HCT116 (cell line): ENCODE results near the gene ZNF785. TPM values are rescaled to one million over a fixed set of nuclear protein-coding genes. Genes with fewer than 3 reads are reported as not detected.
"Not testable (repeated sequence)": the region's sequence is repeated elsewhere in the genome, so short reads cannot be mapped to it uniquely, and the experiment has no call there.

Experiments used
- ATAC-seq: fragments of 200-7000 bp; cut with Tn5 transposase; 2 replicates; pipeline ENCODE4 v1.9.1; 2020; ENCODE audit warnings: mild to moderate bottlenecking, moderate library complexity
- BruUV-seq: library from RNA; stranded (reverse); fragments of 400-500 nt; replicated peaks from 2 replicates; lab custom pipeline; 2021; lab: Mats Ljungman, UMichigan
- CTCF ChIA-PET: fragments of 300-600 bp; sonication (Branson Sonifier 250); formaldehyde crosslinking; loops from one replicate; lab custom pipeline; 2021; ENCODE audit warnings: antibody characterized with exemption; lab: Charles Lee
- POLR2A ChIA-PET: fragments of 300-600, 350-600 bp; sonication (Branson Sonifier 250); formaldehyde crosslinking; loops from one replicate; lab custom pipeline; 2021; ENCODE audit warnings: antibody characterized with exemption; lab: Charles Lee
- RAD21 ChIA-PET, 2 experiments: fragments of 300-600 bp; sonication (Branson Sonifier 250); formaldehyde crosslinking; loops; one replicate each; lab custom pipeline; 2023; ENCODE audit warnings: low total read pairs in 2 of 2; ENCODE audit not compliant: uncharacterized antibody in 2 of 2, unreplicated experiment in 2 of 2, low non-redundant PET in 1 of 2; lab: Charles Lee
- DNase-seq: peaks from one replicate; pipeline ENCODE4 v3.0.0-alpha.2; 2010; ENCODE audit warnings: low read depth, low spot score
- H2AFZ ChIP-seq: fragments of 200-600 bp; shearing (Covaris generic), sonication (generic); 2 replicates; pipeline ENCODE4 v1.6.1; 2017; ENCODE audit warnings: low read depth, mixed run types, mixed read lengths, antibody characterized with exemption, low read length; ENCODE audit not compliant: poor library complexity, severe bottlenecking
- H3K27ac ChIP-seq: 2 replicates; pipeline ENCODE4 v1.5.1; 2012; ENCODE audit warnings: low read depth, low read length
- H3K27me3 ChIP-seq: fragments of 200-600 bp; sonication (generic); 2 replicates; pipeline ENCODE4 v1.6.1; 2016; ENCODE audit warnings: mixed run types, low read length, mixed read lengths; ENCODE audit not compliant: insufficient read depth
- H3K36me3 ChIP-seq, 2 experiments: fragments of 200-500 bp in 1 of 2; fragments of 200-600 bp in 1 of 2; sonication (Bioruptor generic) in 1 of 2; sonication (generic) in 1 of 2; 2 replicates each; pipeline versions ENCODE4 v1.5.1 to v1.6.1; 2014 to 2016; ENCODE audit warnings: low read length in 2 of 2, inconsistent platforms in 1 of 2, mixed read lengths in 1 of 2, mixed run types in 1 of 2; ENCODE audit not compliant: insufficient read depth in 2 of 2, control insufficient read depth in 1 of 2
- H3K4me1 ChIP-seq, 2 experiments: fragments of 200-600 bp in 1 of 2; sonication (generic) in 1 of 2; 2 replicates each; pipeline versions ENCODE4 v1.5.1 to v1.6.1; 2012 to 2017; ENCODE audit warnings: low read length in 2 of 2, inconsistent platforms in 1 of 2, mild to moderate bottlenecking in 1 of 2, mixed read lengths in 1 of 2, mixed run types in 1 of 2, moderate library complexity in 1 of 2; ENCODE audit not compliant: insufficient read depth in 2 of 2, control insufficient read depth in 1 of 2
- H3K4me2 ChIP-seq: fragments of 200-600 bp; sonication (generic); 2 replicates; pipeline ENCODE4 v1.6.1; 2017; ENCODE audit warnings: mixed run types, low read length, mixed read lengths
- H3K4me3 ChIP-seq, 2 experiments: fragments of 200-600 bp in 1 of 2; sonication (generic) in 1 of 2; replicated peaks in 1 of 2; 2 replicates each; pipeline ENCODE4 v1.5.1; 2011 to 2016; ENCODE audit warnings: low read length in 2 of 2, control low read depth in 1 of 2, low read depth in 1 of 2, mild to moderate bottlenecking in 1 of 2, mixed read lengths in 1 of 2, mixed run types in 1 of 2
- H3K79me2 ChIP-seq: fragments of 200-600 bp; sonication (generic); 2 replicates; pipeline ENCODE4 v1.6.1; 2017; ENCODE audit warnings: mild to moderate bottlenecking, mixed run types, low read length, moderate library complexity, mixed read lengths; ENCODE audit not compliant: insufficient read depth
- H3K9ac ChIP-seq: fragments of 200-600 bp; sonication (generic); 2 replicates; pipeline ENCODE4 v1.6.1; 2016; ENCODE audit warnings: low read length, mixed read lengths
- H3K9me2 ChIP-seq: fragments of 200-600 bp; sonication (generic), shearing (Covaris generic); 2 replicates; pipeline ENCODE4 v1.6.1; 2017; ENCODE audit warnings: mixed run types, mild to moderate bottlenecking, moderate library complexity; ENCODE audit not compliant: insufficient read depth
- H3K9me3 ChIP-seq, 2 experiments: fragments of 200-500 bp in 1 of 2; fragments of 200-600 bp in 1 of 2; sonication (Bioruptor generic) in 1 of 2; sonication (generic) in 1 of 2; 2 replicates each; pipeline ENCODE4 v1.6.1; 2014 to 2017; ENCODE audit warnings: low read length in 2 of 2, mixed read lengths in 2 of 2, inconsistent platforms in 1 of 2, low read depth in 1 of 2, mild to moderate bottlenecking in 1 of 2, mixed run types in 1 of 2, moderate library complexity in 1 of 2; ENCODE audit not compliant: control insufficient read depth in 1 of 2, insufficient read depth in 1 of 2
- H4K20me1 ChIP-seq: fragments of 200-600 bp; sonication (generic), shearing (Covaris generic); 2 replicates; pipeline ENCODE4 v1.6.1; 2017; ENCODE audit warnings: mixed run types, mild to moderate bottlenecking, moderate library complexity; ENCODE audit not compliant: insufficient read depth
- CEBPB ChIP-seq: IDR thresholded peaks from 2 replicates; pipeline ENCODE4 v1.6.1; 2012; ENCODE audit warnings: low read depth
- EGR1 ChIP-seq: IDR thresholded peaks from 2 replicates; pipeline ENCODE4 v1.6.1; 2012; ENCODE audit warnings: low read depth
- EZH2 ChIP-seq: fragments of 200-600 bp; sonication (generic); IDR thresholded peaks from 2 replicates; pipeline ENCODE4 v1.6.1; 2017; ENCODE audit warnings: antibody characterized with exemption, mixed run types
- EZH2phosphoT487 ChIP-seq: fragments of 200-600 bp; IDR thresholded peaks from 2 replicates; pipeline ENCODE4 v1.6.1; 2018; ENCODE audit warnings: antibody characterized with exemption, borderline replicate concordance
- JUND ChIP-seq: IDR thresholded peaks from 2 replicates; pipeline ENCODE4 v1.6.1; 2012
- POLR2AphosphoS5 ChIP-seq: IDR thresholded peaks from 2 replicates; pipeline ENCODE4 v1.6.1; 2011; ENCODE audit warnings: mild to moderate bottlenecking, low read depth, low read length, moderate library complexity
- RAD21 ChIP-seq: IDR thresholded peaks from 2 replicates; pipeline ENCODE4 v1.6.1; 2012; ENCODE audit warnings: low read depth, mild to moderate bottlenecking
- SIN3A ChIP-seq: IDR thresholded peaks from 2 replicates; pipeline ENCODE4 v1.6.1; 2012; ENCODE audit warnings: low read depth
- SP1 ChIP-seq: IDR thresholded peaks from 2 replicates; pipeline ENCODE4 v1.6.1; 2012; ENCODE audit warnings: low read depth
- SRF ChIP-seq: IDR thresholded peaks from 2 replicates; pipeline ENCODE4 v1.6.1; 2012; ENCODE audit warnings: low read depth
- intact Hi-C: fragments of 100-400 bp; cut with micrococcal nuclease; formaldehyde crosslinking; loops from 2 replicates; pipeline ENCODE4 v1.10.0; 2022
- total RNA-seq: library from RNA; stranded (reverse); gene quantifications from one replicate; pipeline ENCODE4 v1.2.1, GENCODE V29; 2021; ENCODE audit not compliant: unreplicated experiment
- TF ChIP-seq, protein P1 (sequence below), 3 experiments: fragments of 200-600 bp in 1 of 3; sonication (generic) in 1 of 3; IDR thresholded peaks in 2 of 3; conservative IDR thresholded peaks in 1 of 3; 2 replicates each; pipeline ENCODE4 v1.5.1; 2012 to 2017; ENCODE audit warnings: low read depth in 2 of 3, low read length in 2 of 3, antibody characterized with exemption in 1 of 3, borderline replicate concordance in 1 of 3, control low read depth in 1 of 3, mild to moderate bottlenecking in 1 of 3, mixed read lengths in 1 of 3, mixed run types in 1 of 3, moderate library complexity in 1 of 3; ENCODE audit not compliant: insufficient read depth in 1 of 3
- TF ChIP-seq, protein P2 (sequence below): IDR thresholded peaks from 2 replicates; pipeline ENCODE4 v1.6.1; 2012; ENCODE audit warnings: low read depth

ZNF785 gene
- total RNA-seq, 1 experiment from 2014 or later = 0.15 TPM

- intact Hi-C loops, POLR2A ChIA-PET: not testable (repeated sequence)
Observed at GRCh38 chr16:30539986-30540526, 45.4 kb downstream of the ZNF785 start.

DNA sequence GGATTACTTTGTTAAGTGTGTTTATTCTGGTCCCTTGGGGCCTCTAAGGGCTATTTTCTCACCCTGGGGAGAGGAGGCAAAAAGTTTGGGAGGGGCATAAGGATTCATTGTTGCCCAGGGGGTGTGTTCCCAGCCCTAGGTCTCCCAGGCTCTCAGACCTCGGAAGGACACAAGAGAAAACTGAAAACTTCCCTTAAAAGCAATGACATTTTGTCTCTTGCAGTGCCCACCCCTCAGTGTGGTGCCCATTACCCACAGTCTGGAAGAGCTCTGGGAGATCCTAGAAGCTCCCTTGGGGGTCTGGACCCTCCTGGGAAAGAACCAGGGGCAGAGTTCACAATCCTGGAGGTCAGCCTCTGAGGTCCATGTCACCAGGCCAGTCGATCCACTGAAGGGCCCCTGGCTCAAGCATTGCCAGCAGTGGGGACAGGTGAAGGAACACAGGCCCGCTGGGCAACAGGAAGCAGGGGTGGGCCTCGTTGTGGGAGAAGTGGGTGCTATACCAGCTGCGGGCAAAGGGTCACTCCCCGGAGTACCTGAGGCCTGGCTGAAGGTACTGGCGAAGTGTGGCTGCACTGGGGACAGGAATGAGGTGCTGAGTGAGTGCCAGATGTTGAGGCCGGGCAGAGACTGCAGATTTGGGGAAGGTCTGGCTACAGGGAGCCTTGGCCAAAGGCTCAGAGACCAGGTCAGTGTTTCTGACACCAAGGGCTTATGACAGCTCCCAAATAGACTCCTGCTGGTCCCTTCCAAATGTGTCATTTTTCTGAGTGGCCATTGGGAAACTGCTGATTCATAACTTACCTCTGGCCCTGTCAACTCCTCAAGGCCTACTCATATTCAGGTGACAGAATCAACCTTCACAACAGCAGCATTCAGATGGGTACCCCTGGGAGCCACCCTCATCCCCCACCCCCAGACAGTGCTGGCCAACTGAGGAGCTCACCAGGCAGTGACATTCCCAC lies 46.2 kb downstream of the ZNF785 start:
- Histone ChIP-seq H4K20me1 (no peaks in the 10 kb centered on the region), H3K27me3 (no peaks in the 10 kb centered on the region), H3K9me2 (no peaks in the 10 kb centered on the region), H3K9me3 (no peaks in the 10 kb centered on the region), H3K4me2 (no peak overlapping the region), H3K36me3 (no peaks in the 10 kb centered on the region), H2AFZ (no peak overlapping the region), H3K79me2 (no peaks in the 10 kb centered on the region; the same call in 1 of the 2 replicates), H3K27ac (no peak overlapping the region), H3K9ac (no peak overlapping the region), H3K4me3 (no peak overlapping the region), H3K4me1 (peaks cover 4 to 31% of the 10 kb centered on the region in 2 experiments; a peak in 3 of 4 replicates)
- POLR2A ChIA-PET = no interaction called here
- no peak for TF ChIP-seq EZH2
- no peak for TF ChIP-seq RAD21
- TF ChIP-seq, protein P1, sequence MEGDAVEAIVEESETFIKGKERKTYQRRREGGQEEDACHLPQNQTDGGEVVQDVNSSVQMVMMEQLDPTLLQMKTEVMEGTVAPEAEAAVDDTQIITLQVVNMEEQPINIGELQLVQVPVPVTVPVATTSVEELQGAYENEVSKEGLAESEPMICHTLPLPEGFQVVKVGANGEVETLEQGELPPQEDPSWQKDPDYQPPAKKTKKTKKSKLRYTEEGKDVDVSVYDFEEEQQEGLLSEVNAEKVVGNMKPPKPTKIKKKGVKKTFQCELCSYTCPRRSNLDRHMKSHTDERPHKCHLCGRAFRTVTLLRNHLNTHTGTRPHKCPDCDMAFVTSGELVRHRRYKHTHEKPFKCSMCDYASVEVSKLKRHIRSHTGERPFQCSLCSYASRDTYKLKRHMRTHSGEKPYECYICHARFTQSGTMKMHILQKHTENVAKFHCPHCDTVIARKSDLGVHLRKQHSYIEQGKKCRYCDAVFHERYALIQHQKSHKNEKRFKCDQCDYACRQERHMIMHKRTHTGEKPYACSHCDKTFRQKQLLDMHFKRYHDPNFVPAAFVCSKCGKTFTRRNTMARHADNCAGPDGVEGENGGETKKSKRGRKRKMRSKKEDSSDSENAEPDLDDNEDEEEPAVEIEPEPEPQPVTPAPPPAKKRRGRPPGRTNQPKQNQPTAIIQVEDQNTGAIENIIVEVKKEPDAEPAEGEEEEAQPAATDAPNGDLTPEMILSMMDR (IDR thresholded peaks at IDR 0.05 in 2 of 3, conservative IDR thresholded peaks at IDR 0.05 in 1 of 3; ENCODE audit: borderline replicate concordance in 1 of 3, insufficient read depth in 1 of 3, low read depth in 2 of 3, low read length in 2 of 3) = no peak
- TF ChIP-seq SP1 = no peak
- TF ChIP-seq EZH2phosphoT487 = no peak
- TF ChIP-seq POLR2AphosphoS5 = no peak
- no peak for TF ChIP-seq SRF
- no peak for TF ChIP-seq SIN3A
- no peak for TF ChIP-seq CEBPB
- TF ChIP-seq EGR1 = no peak
- no peak for TF ChIP-seq JUND
- TF ChIP-seq, protein P2, sequence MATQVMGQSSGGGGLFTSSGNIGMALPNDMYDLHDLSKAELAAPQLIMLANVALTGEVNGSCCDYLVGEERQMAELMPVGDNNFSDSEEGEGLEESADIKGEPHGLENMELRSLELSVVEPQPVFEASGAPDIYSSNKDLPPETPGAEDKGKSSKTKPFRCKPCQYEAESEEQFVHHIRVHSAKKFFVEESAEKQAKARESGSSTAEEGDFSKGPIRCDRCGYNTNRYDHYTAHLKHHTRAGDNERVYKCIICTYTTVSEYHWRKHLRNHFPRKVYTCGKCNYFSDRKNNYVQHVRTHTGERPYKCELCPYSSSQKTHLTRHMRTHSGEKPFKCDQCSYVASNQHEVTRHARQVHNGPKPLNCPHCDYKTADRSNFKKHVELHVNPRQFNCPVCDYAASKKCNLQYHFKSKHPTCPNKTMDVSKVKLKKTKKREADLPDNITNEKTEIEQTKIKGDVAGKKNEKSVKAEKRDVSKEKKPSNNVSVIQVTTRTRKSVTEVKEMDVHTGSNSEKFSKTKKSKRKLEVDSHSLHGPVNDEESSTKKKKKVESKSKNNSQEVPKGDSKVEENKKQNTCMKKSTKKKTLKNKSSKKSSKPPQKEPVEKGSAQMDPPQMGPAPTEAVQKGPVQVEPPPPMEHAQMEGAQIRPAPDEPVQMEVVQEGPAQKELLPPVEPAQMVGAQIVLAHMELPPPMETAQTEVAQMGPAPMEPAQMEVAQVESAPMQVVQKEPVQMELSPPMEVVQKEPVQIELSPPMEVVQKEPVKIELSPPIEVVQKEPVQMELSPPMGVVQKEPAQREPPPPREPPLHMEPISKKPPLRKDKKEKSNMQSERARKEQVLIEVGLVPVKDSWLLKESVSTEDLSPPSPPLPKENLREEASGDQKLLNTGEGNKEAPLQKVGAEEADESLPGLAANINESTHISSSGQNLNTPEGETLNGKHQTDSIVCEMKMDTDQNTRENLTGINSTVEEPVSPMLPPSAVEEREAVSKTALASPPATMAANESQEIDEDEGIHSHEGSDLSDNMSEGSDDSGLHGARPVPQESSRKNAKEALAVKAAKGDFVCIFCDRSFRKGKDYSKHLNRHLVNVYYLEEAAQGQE = no peak
- no peak for ATAC-seq
- CTCF ChIA-PET = interaction anchor here (1.5 kb wide), 1 partner anchor 109 kb away, joined by 3 read pairs; the partner anchor contains the start of gene DCTPP1
- intact Hi-C loops = no loop called here
- BruUV-seq = no TSS peak
- DNase-seq = no peak
- RAD21 ChIA-PET = no interaction called here

More at GRCh38 chr16:30539986-30540526, 45.4 kb downstream of the ZNF785 start:
- H3K27me3 ChIP-seq, BruUV-seq, H3K27ac ChIP-seq, H3K4me3 ChIP-seq, H3K4me2 ChIP-seq, H3K9me3 ChIP-seq, H4K20me1 ChIP-seq, DNase-seq, RAD21 ChIA-PET, H2AFZ ChIP-seq, CTCF ChIA-PET, H3K9ac ChIP-seq, H3K79me2 ChIP-seq, H3K9me2 ChIP-seq, ATAC-seq, H3K36me3 ChIP-seq: not testable (repeated sequence)
- H3K4me1 ChIP-seq = peaks cover 4 to 24% of the 10 kb centered on the region in 2 experiments; a peak in 3 of 4 replicates
